Measurements from ENCODE around the gene FPGS. TPM values are rescaled to one million over a fixed set of nuclear protein-coding genes. Genes with fewer than 3 reads are reported as not detected.

Gene FPGS
- total RNA-seq, 1 experiment from 2014 or later = 81.7 TPM

GRCh38 chr9:127785933-127786772, 16.5 kb upstream of the FPGS start, which contains the start of gene CDK9 (continued):
- TF ChIP-seq ZNF671 (CRISPR knock-in tag; IDR thresholded peaks at IDR 0.05) = no peak
- no peak for TF ChIP-seq FOXK1 (CRISPR knock-in tag; IDR thresholded peaks at IDR 0.05)
- no peak for TF ChIP-seq IRF2 (CRISPR knock-in tag; IDR thresholded peaks at IDR 0.05; ENCODE audit: borderline replicate concordance, low read depth)
- TF ChIP-seq GABPB1 (CRISPR knock-in tag; IDR thresholded peaks at IDR 0.05) = 0 out of 2 replicates have a peak, but pooled peaks have one; percentile 10
- TF ChIP-seq ELF4 (CRISPR knock-in tag; IDR thresholded peaks at IDR 0.05; ENCODE audit: low read depth) = no peak
- no peak for TF ChIP-seq OVOL2 (CRISPR knock-in tag; IDR thresholded peaks at IDR 0.05; ENCODE audit: borderline replicate concordance)
- no peak for TF ChIP-seq E2F5 (CRISPR knock-in tag; IDR thresholded peaks at IDR 0.05)
- no peak for TF ChIP-seq JUN (CRISPR knock-in tag; IDR thresholded peaks at IDR 0.05)
- no peak for TF ChIP-seq EMX1 (CRISPR knock-in tag; IDR thresholded peaks at IDR 0.05)
- no peak for TF ChIP-seq ATF1 (CRISPR knock-in tag; IDR thresholded peaks at IDR 0.05)
- TF ChIP-seq ZNF263 (CRISPR knock-in tag; IDR thresholded peaks at IDR 0.05; ENCODE audit: low read depth) = peak; percentile 11; the same call in 1 of the 2 replicates
- no peak for TF ChIP-seq CDX4 (CRISPR knock-in tag; IDR thresholded peaks at IDR 0.05; ENCODE audit: borderline replicate concordance)
- TF ChIP-seq HMGXB4 (CRISPR knock-in tag; IDR thresholded peaks at IDR 0.05) = no peak
- TF ChIP-seq ZNF425 (CRISPR knock-in tag; conservative IDR thresholded peaks at IDR 0.05) = no peak
- TF ChIP-seq GTF2I (CRISPR knock-in tag; conservative IDR thresholded peaks at IDR 0.05) = no peak
- peak; percentile 96 for TF ChIP-seq SP1 (CRISPR knock-in tag; conservative IDR thresholded peaks at IDR 0.05)
- no peak for TF ChIP-seq NR1H2 (CRISPR knock-in tag; IDR thresholded peaks at IDR 0.05)
- no peak for TF ChIP-seq NR3C1 (CRISPR knock-in tag; conservative IDR thresholded peaks at IDR 0.05; ENCODE audit: low read depth)
- no peak for TF ChIP-seq ZMAT4 (CRISPR knock-in tag; IDR thresholded peaks at IDR 0.05)
- no peak for TF ChIP-seq HMGA2 (CRISPR knock-in tag; IDR thresholded peaks at IDR 0.05)
- TF ChIP-seq FOXP4 (CRISPR knock-in tag; IDR thresholded peaks at IDR 0.05) = peak; percentile 69; the same call in 1 of the 2 replicates
- no peak for TF ChIP-seq NFATC4 (CRISPR knock-in tag; IDR thresholded peaks at IDR 0.05)
- no peak for TF ChIP-seq IRF1 (CRISPR knock-in tag; IDR thresholded peaks at IDR 0.05)
- TF ChIP-seq ZNF416 (CRISPR knock-in tag; IDR thresholded peaks at IDR 0.05) = no peak
- TF ChIP-seq USF1 (CRISPR knock-in tag; IDR thresholded peaks at IDR 0.05) = no peak
- TF ChIP-seq TEAD4 (CRISPR knock-in tag; IDR thresholded peaks at IDR 0.05) = no peak
- peak; percentile 18; the same call in 1 of the 2 replicates for TF ChIP-seq SMAD3 (CRISPR knock-in tag; IDR thresholded peaks at IDR 0.05; ENCODE audit: borderline replicate concordance)
- no peak for TF ChIP-seq NFE2L1 (CRISPR knock-in tag; IDR thresholded peaks at IDR 0.05)

All from WTC11 (cell line).